ENCODE data around the gene PCP4.

- TF ChIP-seq CTCF (IDR thresholded peaks at IDR 0.05), result no peak
- no peak for TF ChIP-seq POLR2A (IDR thresholded peaks at IDR 0.05)
Observed at GRCh38 chr21:39972471-39972870, 105.2 kb downstream of the PCP4 start.
